ENCODE measurements around the gene TNIK. TPM values are rescaled to one million over a fixed set of nuclear protein-coding genes. Genes with fewer than 3 reads are reported as not detected.

TNIK gene
- polyA plus RNA-seq, 1 donor from 2014 or later: 19.3 TPM

DNA sequence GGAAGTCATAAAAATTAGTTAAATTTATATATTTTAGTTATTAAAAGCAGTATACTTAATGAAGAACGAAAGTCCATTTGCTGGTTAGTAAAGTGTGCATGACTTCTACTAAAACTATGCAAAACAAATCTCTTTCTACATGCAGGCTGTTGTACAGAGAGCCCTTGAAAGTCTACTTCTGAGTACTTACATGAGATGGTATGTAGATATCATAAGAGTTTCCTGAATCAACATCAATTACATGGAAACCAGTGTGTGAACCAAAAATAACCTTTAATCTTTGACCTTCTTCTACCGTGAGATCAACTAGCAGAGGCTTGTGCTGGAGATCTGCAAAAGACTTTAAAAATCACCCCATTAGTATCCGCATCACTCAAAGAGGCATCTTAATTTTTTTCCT is 391.5 kb downstream of the TNIK start:
- Histone ChIP-seq H3K9me3 (ENCODE audit: low read length) (no peaks in the 10 kb centered on the region), H2AFZ (ENCODE audit: low read depth, low read length) (no peak overlapping the region), H3K36me3 (ENCODE audit: insufficient read depth, low read length) (peaks cover 4% of the 10 kb centered on the region), H3K27ac (ENCODE audit: low read length) (no peak overlapping the region), H4K20me1 (ENCODE audit: insufficient read depth) (no peaks in the 10 kb centered on the region), H3K27me3 (ENCODE audit: insufficient read depth, low read depth, low read length) (no peaks in the 10 kb centered on the region), H3K4me2 (ENCODE audit: low read length) (no peak overlapping the region), H3K79me2 (replicated peaks; ENCODE audit: insufficient read depth, low read length) (no peaks in the 10 kb centered on the region), H3K9ac (ENCODE audit: low read length) (no peak overlapping the region), H3K4me3 (ENCODE audit: low read length) (no peak overlapping the region), H3F3A (ENCODE audit: insufficient read depth, low read length, poor library complexity, severe bottlenecking) (no peaks in the 10 kb centered on the region), H3K9me2 (ENCODE audit: insufficient read depth, low read length) (no peaks in the 10 kb centered on the region)
- TF ChIP-seq TAF1 (IDR thresholded peaks at IDR 0.05; ENCODE audit: low read depth) (no peak), MXI1 (conservative IDR thresholded peaks at IDR 0.05; ENCODE audit: poor library complexity, severe bottlenecking) (no peak), POLR2AphosphoS5 (IDR thresholded peaks at IDR 0.05) (no peak), EZH2 (IDR thresholded peaks at IDR 0.05; ENCODE audit: borderline replicate concordance, insufficient read depth, low read length, poor library complexity, severe bottlenecking) (no peak), RAD21 (conservative IDR thresholded peaks at IDR 0.05) (no peak), EP300 (conservative IDR thresholded peaks at IDR 0.05; ENCODE audit: poor library complexity, severe bottlenecking) (no peak), SMC3 (conservative IDR thresholded peaks at IDR 0.05; ENCODE audit: poor library complexity) (no peak)
- TF ChIP-seq, protein P1, sequence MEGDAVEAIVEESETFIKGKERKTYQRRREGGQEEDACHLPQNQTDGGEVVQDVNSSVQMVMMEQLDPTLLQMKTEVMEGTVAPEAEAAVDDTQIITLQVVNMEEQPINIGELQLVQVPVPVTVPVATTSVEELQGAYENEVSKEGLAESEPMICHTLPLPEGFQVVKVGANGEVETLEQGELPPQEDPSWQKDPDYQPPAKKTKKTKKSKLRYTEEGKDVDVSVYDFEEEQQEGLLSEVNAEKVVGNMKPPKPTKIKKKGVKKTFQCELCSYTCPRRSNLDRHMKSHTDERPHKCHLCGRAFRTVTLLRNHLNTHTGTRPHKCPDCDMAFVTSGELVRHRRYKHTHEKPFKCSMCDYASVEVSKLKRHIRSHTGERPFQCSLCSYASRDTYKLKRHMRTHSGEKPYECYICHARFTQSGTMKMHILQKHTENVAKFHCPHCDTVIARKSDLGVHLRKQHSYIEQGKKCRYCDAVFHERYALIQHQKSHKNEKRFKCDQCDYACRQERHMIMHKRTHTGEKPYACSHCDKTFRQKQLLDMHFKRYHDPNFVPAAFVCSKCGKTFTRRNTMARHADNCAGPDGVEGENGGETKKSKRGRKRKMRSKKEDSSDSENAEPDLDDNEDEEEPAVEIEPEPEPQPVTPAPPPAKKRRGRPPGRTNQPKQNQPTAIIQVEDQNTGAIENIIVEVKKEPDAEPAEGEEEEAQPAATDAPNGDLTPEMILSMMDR (IDR thresholded peaks at IDR 0.05; ENCODE audit: poor library complexity, severe bottlenecking): no peak
- TF ChIP-seq, protein P2, sequence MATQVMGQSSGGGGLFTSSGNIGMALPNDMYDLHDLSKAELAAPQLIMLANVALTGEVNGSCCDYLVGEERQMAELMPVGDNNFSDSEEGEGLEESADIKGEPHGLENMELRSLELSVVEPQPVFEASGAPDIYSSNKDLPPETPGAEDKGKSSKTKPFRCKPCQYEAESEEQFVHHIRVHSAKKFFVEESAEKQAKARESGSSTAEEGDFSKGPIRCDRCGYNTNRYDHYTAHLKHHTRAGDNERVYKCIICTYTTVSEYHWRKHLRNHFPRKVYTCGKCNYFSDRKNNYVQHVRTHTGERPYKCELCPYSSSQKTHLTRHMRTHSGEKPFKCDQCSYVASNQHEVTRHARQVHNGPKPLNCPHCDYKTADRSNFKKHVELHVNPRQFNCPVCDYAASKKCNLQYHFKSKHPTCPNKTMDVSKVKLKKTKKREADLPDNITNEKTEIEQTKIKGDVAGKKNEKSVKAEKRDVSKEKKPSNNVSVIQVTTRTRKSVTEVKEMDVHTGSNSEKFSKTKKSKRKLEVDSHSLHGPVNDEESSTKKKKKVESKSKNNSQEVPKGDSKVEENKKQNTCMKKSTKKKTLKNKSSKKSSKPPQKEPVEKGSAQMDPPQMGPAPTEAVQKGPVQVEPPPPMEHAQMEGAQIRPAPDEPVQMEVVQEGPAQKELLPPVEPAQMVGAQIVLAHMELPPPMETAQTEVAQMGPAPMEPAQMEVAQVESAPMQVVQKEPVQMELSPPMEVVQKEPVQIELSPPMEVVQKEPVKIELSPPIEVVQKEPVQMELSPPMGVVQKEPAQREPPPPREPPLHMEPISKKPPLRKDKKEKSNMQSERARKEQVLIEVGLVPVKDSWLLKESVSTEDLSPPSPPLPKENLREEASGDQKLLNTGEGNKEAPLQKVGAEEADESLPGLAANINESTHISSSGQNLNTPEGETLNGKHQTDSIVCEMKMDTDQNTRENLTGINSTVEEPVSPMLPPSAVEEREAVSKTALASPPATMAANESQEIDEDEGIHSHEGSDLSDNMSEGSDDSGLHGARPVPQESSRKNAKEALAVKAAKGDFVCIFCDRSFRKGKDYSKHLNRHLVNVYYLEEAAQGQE (IDR thresholded peaks at IDR 0.05; ENCODE audit: borderline replicate concordance): no peak

DNA sequence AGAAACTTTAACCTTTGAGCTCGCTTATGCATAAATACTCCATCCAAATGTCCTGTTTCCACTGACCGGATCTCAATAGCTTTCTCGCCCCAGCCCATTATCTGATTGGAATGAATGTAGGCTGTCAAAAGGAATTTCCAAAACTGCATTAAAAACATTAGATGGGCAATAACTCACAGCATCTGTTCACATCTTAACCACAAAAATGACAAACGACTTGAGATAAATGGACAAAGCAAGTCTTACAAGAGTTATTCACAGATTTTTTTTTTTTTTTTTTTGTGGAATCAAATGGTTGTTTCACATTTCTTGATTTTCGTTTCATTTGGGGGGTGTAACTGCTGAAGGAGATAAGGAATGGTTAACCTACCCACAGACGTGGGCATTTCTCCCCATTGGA is 394.0 kb downstream of the TNIK start:
- H4K20me1 ChIP-seq (ENCODE audit: insufficient read depth): no peaks in the 10 kb centered on the region
- TF ChIP-seq, protein P2 (IDR thresholded peaks at IDR 0.05; ENCODE audit: borderline replicate concordance): no peak
- TF ChIP-seq SMC3 (conservative IDR thresholded peaks at IDR 0.05; ENCODE audit: poor library complexity): no peak
- H2AFZ ChIP-seq (ENCODE audit: low read depth, low read length): no peak overlapping the region
- no peak overlapping the region for H3K9ac ChIP-seq (ENCODE audit: low read length)
- no peaks in the 10 kb centered on the region for H3K9me3 ChIP-seq (ENCODE audit: low read length)
- H3K4me3 ChIP-seq (ENCODE audit: low read length): no peak overlapping the region
- H3F3A ChIP-seq (ENCODE audit: insufficient read depth, low read length, poor library complexity, severe bottlenecking): no peaks in the 10 kb centered on the region
- no peak overlapping the region for H3K4me2 ChIP-seq (ENCODE audit: low read length)
- peaks cover 4% of the 10 kb centered on the region for H3K36me3 ChIP-seq (ENCODE audit: insufficient read depth, low read length)
- no peaks in the 10 kb centered on the region for H3K79me2 ChIP-seq (replicated peaks; ENCODE audit: insufficient read depth, low read length)
- no peaks in the 10 kb centered on the region for H3K27me3 ChIP-seq (ENCODE audit: insufficient read depth, low read depth, low read length)
- no peaks in the 10 kb centered on the region for H3K9me2 ChIP-seq (ENCODE audit: insufficient read depth, low read length)
- H3K27ac ChIP-seq (ENCODE audit: low read length): no peak overlapping the region
